Measurements from ENCODE around the gene DISC1. TPM values are rescaled to one million over a fixed set of nuclear protein-coding genes. Genes with fewer than 3 reads are reported as not detected.

The DISC1 gene
- polyA plus RNA-seq, 3 donors, result 5.5 to 14.7 (median 5.8) TPM

- H3K79me2 ChIP-seq (ENCODE audit: insufficient read depth, low read length), result no peaks in the 10 kb centered on the region
- peaks cover 21 to 22% of the 10 kb centered on the region in 2 donors for H3K36me3 Mint-ChIP-seq
- no peak for DNase-seq
- intact Hi-C loops (cut with micrococcal nuclease), result no loop called here
- no peak overlapping the region for H3K4me3 ChIP-seq (replicated peaks in 1 of 3; ENCODE audit: low read depth in 2 of 3, low read length in 3 of 3)
- H3K4me2 ChIP-seq (replicated peaks; ENCODE audit: extremely low read depth, low read length, poor library complexity, severe bottlenecking), result no peak overlapping the region
- H3K36me3 ChIP-seq (replicated peaks in 1 of 2; ENCODE audit: control insufficient read depth in 1 of 2, insufficient read depth in 2 of 2, low read length in 2 of 2), result peaks cover 0 to 27% of the 10 kb centered on the region in 2 donors
- peaks cover 0 to 2% (median 0%) of the 10 kb centered on the region in 3 donors for H3K27me3 Mint-ChIP-seq (ENCODE audit: low read depth in 3 of 3)
- 100% methylated on average over 3 of the region's 4 CpGs for WGBS (ENCODE audit: insufficient coverage)
- peaks cover 2 to 8% of the 10 kb centered on the region in 2 donors for H3K4me1 ChIP-seq (ENCODE audit: control insufficient read depth in 1 of 2, insufficient read depth in 2 of 2, low read length in 2 of 2)
- no peaks in the 10 kb centered on the region for H3K27me3 ChIP-seq (ENCODE audit: control insufficient read depth in 2 of 2, insufficient read depth in 2 of 2, low read length in 2 of 2)
- H3K9me3 Mint-ChIP-seq, result no peaks in the 10 kb centered on the region
- no peak overlapping the region for H3K27ac ChIP-seq (ENCODE audit: low read depth in 1 of 2, low read length in 2 of 2)
- peaks cover 18% of the 10 kb centered on the region for H3K4me1 Mint-ChIP-seq
- TF ChIP-seq CTCF (IDR thresholded peaks at IDR 0.05), result no peak
- peak overlapping the region in 1 of 7 donors; percentile 21 for H3K27ac Mint-ChIP-seq
- no peak overlapping the region for H3K4me3 Mint-ChIP-seq
- H3K9ac ChIP-seq (ENCODE audit: insufficient read depth, low read length, poor library complexity, severe bottlenecking), result no peak overlapping the region
- no peak overlapping the region for H2AFZ ChIP-seq (ENCODE audit: insufficient read depth, low read depth, low read length, poor library complexity, severe bottlenecking)
- peaks cover 53% of the 10 kb centered on the region for H4K20me1 ChIP-seq (ENCODE audit: insufficient read depth, low read length)
- no peaks in the 10 kb centered on the region for H3K9me3 ChIP-seq (replicated peaks in 1 of 2; ENCODE audit: control insufficient read depth in 1 of 2, insufficient read depth in 1 of 2, low read length in 2 of 2)
Measured at GRCh38 chr1:231856894-231857293, 230.3 kb downstream of the DISC1 start.

GRCh38 chr1:231857609-231858135 lies 231.1 kb downstream of the DISC1 start:
- intact Hi-C loops (cut with micrococcal nuclease), result no loop called here
- Mint-ChIP-seq H3K9me3 (no peaks in the 10 kb centered on the region), H3K27ac (peak overlapping the region in 2 of 7 donors; percentile 27 to 32), H3K36me3 (peaks cover 19 to 20% of the 10 kb centered on the region in 2 donors), H3K4me1 (peaks cover 20% of the 10 kb centered on the region), H3K4me3 (no peak overlapping the region), H3K27me3 (ENCODE audit: low read depth in 3 of 3) (peaks cover 0 to 2% (median 0%) of the 10 kb centered on the region in 3 donors)
- no peak overlapping the region for H3K27ac ChIP-seq (ENCODE audit: low read depth in 1 of 2, low read length in 2 of 2)
- no peak overlapping the region for H3K4me3 ChIP-seq (replicated peaks in 1 of 3; ENCODE audit: low read depth in 2 of 3, low read length in 3 of 3)
- no peaks in the 10 kb centered on the region for H3K79me2 ChIP-seq (ENCODE audit: insufficient read depth, low read length)
- peaks cover 51% of the 10 kb centered on the region for H4K20me1 ChIP-seq (ENCODE audit: insufficient read depth, low read length)
- H3K27me3 ChIP-seq (ENCODE audit: control insufficient read depth in 2 of 2, insufficient read depth in 2 of 2, low read length in 2 of 2), result no peaks in the 10 kb centered on the region
- peaks cover 0 to 29% of the 10 kb centered on the region in 2 donors for H3K36me3 ChIP-seq (replicated peaks in 1 of 2; ENCODE audit: control insufficient read depth in 1 of 2, insufficient read depth in 2 of 2, low read length in 2 of 2)
- no peak overlapping the region for H3K4me2 ChIP-seq (replicated peaks; ENCODE audit: extremely low read depth, low read length, poor library complexity, severe bottlenecking)
- no peak overlapping the region for H3K9ac ChIP-seq (ENCODE audit: insufficient read depth, low read length, poor library complexity, severe bottlenecking)
- TF ChIP-seq CTCF (IDR thresholded peaks at IDR 0.05), result no peak
- no peak for DNase-seq
- H2AFZ ChIP-seq (ENCODE audit: insufficient read depth, low read depth, low read length, poor library complexity, severe bottlenecking), result no peak overlapping the region
- 76% methylated on average over 4 of the region's 8 CpGs for WGBS (ENCODE audit: insufficient coverage)
- peaks cover 2 to 8% of the 10 kb centered on the region in 2 donors for H3K4me1 ChIP-seq (ENCODE audit: control insufficient read depth in 1 of 2, insufficient read depth in 2 of 2, low read length in 2 of 2)
- H3K9me3 ChIP-seq (replicated peaks in 1 of 2; ENCODE audit: control insufficient read depth in 1 of 2, insufficient read depth in 1 of 2, low read length in 2 of 2), result no peaks in the 10 kb centered on the region

Measured in CD14-positive monocyte (primary cell).